OCI-LY3 (cell line): ENCODE results near the gene TBP.

Experiments
- EZH2phosphoT487 ChIP-seq: fragments of 200-600 bp; shearing (Covaris generic); IDR thresholded peaks from 2 replicates; pipeline ENCODE4 v1.6.1; 2018; ENCODE audit warnings: antibody characterized with exemption, mixed run types, low read depth
- TF ChIP-seq, protein P1 (sequence below): fragments of 200-600, 300-600 bp; sonication (generic); IDR thresholded peaks from 2 replicates; pipeline ENCODE4 v1.5.1; 2014; ENCODE audit warnings: antibody characterized with exemption, low read length, low read depth

DNA sequence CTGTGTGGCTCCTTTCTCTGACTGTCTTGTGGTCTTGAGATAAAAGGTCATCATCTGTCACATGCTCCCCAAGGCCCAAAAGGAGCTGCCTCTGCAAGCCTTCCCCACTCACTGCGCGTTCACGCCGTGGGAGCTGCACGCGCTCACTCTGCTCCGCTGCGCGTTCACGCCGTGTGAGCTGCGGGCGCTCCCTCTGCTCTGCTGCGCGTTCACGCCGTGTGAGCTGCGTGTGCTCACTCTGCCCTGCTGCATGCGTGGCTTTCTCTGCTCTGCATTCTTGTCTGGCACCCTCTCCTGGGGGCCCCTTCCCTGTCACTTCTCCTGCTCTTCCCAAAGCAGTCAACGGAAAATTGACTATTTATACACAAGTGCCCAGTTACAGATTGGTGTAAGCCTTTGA is 43.5 kb upstream of the TBP start:
- TF ChIP-seq, protein P1, sequence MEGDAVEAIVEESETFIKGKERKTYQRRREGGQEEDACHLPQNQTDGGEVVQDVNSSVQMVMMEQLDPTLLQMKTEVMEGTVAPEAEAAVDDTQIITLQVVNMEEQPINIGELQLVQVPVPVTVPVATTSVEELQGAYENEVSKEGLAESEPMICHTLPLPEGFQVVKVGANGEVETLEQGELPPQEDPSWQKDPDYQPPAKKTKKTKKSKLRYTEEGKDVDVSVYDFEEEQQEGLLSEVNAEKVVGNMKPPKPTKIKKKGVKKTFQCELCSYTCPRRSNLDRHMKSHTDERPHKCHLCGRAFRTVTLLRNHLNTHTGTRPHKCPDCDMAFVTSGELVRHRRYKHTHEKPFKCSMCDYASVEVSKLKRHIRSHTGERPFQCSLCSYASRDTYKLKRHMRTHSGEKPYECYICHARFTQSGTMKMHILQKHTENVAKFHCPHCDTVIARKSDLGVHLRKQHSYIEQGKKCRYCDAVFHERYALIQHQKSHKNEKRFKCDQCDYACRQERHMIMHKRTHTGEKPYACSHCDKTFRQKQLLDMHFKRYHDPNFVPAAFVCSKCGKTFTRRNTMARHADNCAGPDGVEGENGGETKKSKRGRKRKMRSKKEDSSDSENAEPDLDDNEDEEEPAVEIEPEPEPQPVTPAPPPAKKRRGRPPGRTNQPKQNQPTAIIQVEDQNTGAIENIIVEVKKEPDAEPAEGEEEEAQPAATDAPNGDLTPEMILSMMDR = no peak
- TF ChIP-seq EZH2phosphoT487 = no peak
